Bone marrow (tissue), 2 donors: ENCODE measurements around the gene FAM229A.

Experiments used
- DNase-seq, 2 donors: peaks; one replicate each; lab custom pipeline; 2025; lab: John Stamatoyannopoulos, UW

The FAM229A gene

GRCh38 chr1:32330558-32331151, 31.6 kb downstream of the FAM229A start:
- DNase-seq = no peak

- DNase-seq = no peak
These were observed 32.3 kb downstream of the FAM229A start for GRCh38 chr1:32329931-32330466.

GRCh38 chr1:32327204-32327603, 35.1 kb downstream of the FAM229A start:
- no peak for DNase-seq

GRCh38 chr1:32321712-32322291, 40.5 kb downstream of the FAM229A start:
- no peak for DNase-seq

GRCh38 chr1:32318127-32318869, 44.0 kb downstream of the FAM229A start:
- DNase-seq = no peak

GRCh38 chr1:32316903-32317277, 45.4 kb downstream of the FAM229A start:
- no peak for DNase-seq

GRCh38 chr1:32311709-32312393, 50.4 kb downstream of the FAM229A start:
- DNase-seq = no peak
